Osteoblast (primary cell): Measurements from ENCODE around the gene CDH4. TPM values are rescaled to one million over a fixed set of nuclear protein-coding genes. Genes with fewer than 3 reads are reported as not detected.

Source experiments
- DNase-seq: peaks from one replicate; pipeline ENCODE4 v3.0.0; 2011; ENCODE audit warnings: low spot score, mixed read lengths; ENCODE audit not compliant: insufficient read length; ENCODE audit errors: missing footprints
- H2AFZ ChIP-seq: 2 replicates; pipeline ENCODE4 v1.6.0; 2011; ENCODE audit warnings: mild to moderate bottlenecking, low read length
- H3K27ac ChIP-seq: 2 replicates; pipeline ENCODE4 v1.5.1; 2011; ENCODE audit warnings: mild to moderate bottlenecking, low read depth, low read length, moderate library complexity
- H3K27me3 ChIP-seq: 2 replicates; pipeline ENCODE4 v1.6.0; 2012; ENCODE audit warnings: mild to moderate bottlenecking, control low read depth, inconsistent platforms, low read length, moderate library complexity; ENCODE audit not compliant: insufficient read depth
- H3K36me3 ChIP-seq: 2 replicates; pipeline ENCODE4 v1.5.1; 2011; ENCODE audit warnings: mild to moderate bottlenecking, low read length, control low read depth, moderate library complexity; ENCODE audit not compliant: insufficient read depth
- H3K4me1 ChIP-seq: 2 replicates; pipeline ENCODE4 v1.5.1; 2011; ENCODE audit warnings: mild to moderate bottlenecking, low read length, control low read depth, moderate library complexity; ENCODE audit not compliant: insufficient read depth
- H3K4me2 ChIP-seq: 2 replicates; pipeline ENCODE4 v1.6.0; 2011; ENCODE audit warnings: mild to moderate bottlenecking, low read length; ENCODE audit not compliant: insufficient read depth
- H3K4me3 ChIP-seq: fragments of 200-600 bp; sonication (generic); 3 replicates; pipeline ENCODE4 v1.5.1; 2012; ENCODE audit warnings: mild to moderate bottlenecking, low read length, inconsistent platforms; ENCODE audit not compliant: insufficient read depth
- H3K79me2 ChIP-seq: 2 replicates; pipeline ENCODE4 v1.6.0; 2012; ENCODE audit warnings: mild to moderate bottlenecking, low read length, control low read depth, inconsistent platforms; ENCODE audit not compliant: insufficient read depth
- H3K9me3 ChIP-seq: 2 replicates; pipeline ENCODE4 v1.5.1; 2011; ENCODE audit warnings: low read depth, low read length, control low read depth
- H4K20me1 ChIP-seq: 2 replicates; pipeline ENCODE4 v1.6.0; 2012; ENCODE audit warnings: mild to moderate bottlenecking, low read length, control low read depth; ENCODE audit not compliant: insufficient read depth
- CTCF ChIP-seq: IDR thresholded peaks from 2 replicates; pipeline ENCODE4 v1.5.1; 2011; ENCODE audit warnings: mild to moderate bottlenecking, low read depth, low read length, moderate library complexity; ENCODE audit errors: extremely low read depth
- total RNA-seq: library from RNA; depleted of rRNA; stranded (reverse); fragments of >200 nt; gene quantifications from 2 replicates; pipeline ENCODE4 v1.2.3, GENCODE V29; 2012

The CDH4 gene
- total RNA-seq, 1 donor: 1.1 TPM

GRCh38 chr20:61590236-61590635, 338.2 kb downstream of the CDH4 start:
- TF ChIP-seq CTCF: no peak
- Histone ChIP-seq H4K20me1 (no peaks in the 10 kb centered on the region), H3K36me3 (no peaks in the 10 kb centered on the region), H3K4me2 (no peak overlapping the region), H3K4me1 (peaks cover 4% of the 10 kb centered on the region), H3K27me3 (no peaks in the 10 kb centered on the region), H3K9me3 (no peaks in the 10 kb centered on the region), H3K79me2 (no peaks in the 10 kb centered on the region), H3K27ac (no peak overlapping the region), H2AFZ (no peak overlapping the region), H3K4me3 (no peak overlapping the region)
- no peak for DNase-seq

GRCh38 chr20:61593516-61593915, 341.5 kb downstream of the CDH4 start:
- Histone ChIP-seq H3K36me3 (no peaks in the 10 kb centered on the region), H2AFZ (no peak overlapping the region), H4K20me1 (no peaks in the 10 kb centered on the region), H3K9me3 (peaks cover 3% of the 10 kb centered on the region), H3K27me3 (no peaks in the 10 kb centered on the region), H3K79me2 (no peaks in the 10 kb centered on the region), H3K4me2 (no peak overlapping the region), H3K27ac (no peak overlapping the region), H3K4me3 (no peak overlapping the region), H3K4me1 (peaks cover 4% of the 10 kb centered on the region)
- TF ChIP-seq CTCF: no peak
- DNase-seq: no peak

- no peak for TF ChIP-seq CTCF
- Histone ChIP-seq H3K36me3 (no peaks in the 10 kb centered on the region), H3K27me3 (no peaks in the 10 kb centered on the region), H2AFZ (no peak overlapping the region), H3K9me3 (peaks cover 3% of the 10 kb centered on the region), H3K4me2 (no peak overlapping the region), H3K27ac (no peak overlapping the region), H3K4me3 (no peak overlapping the region), H4K20me1 (no peaks in the 10 kb centered on the region), H3K79me2 (no peaks in the 10 kb centered on the region), H3K4me1 (peaks cover 4% of the 10 kb centered on the region)
- no peak for DNase-seq
Measured at GRCh38 chr20:61594198-61594597, 342.1 kb downstream of the CDH4 start.

GRCh38 chr20:61595216-61595615, 343.2 kb downstream of the CDH4 start:
- Histone ChIP-seq H3K4me3 (no peak overlapping the region), H4K20me1 (no peaks in the 10 kb centered on the region), H3K9me3 (peaks cover 3% of the 10 kb centered on the region), H3K4me1 (no peaks in the 10 kb centered on the region), H2AFZ (no peak overlapping the region), H3K27ac (no peak overlapping the region), H3K36me3 (no peaks in the 10 kb centered on the region), H3K27me3 (no peaks in the 10 kb centered on the region), H3K79me2 (no peaks in the 10 kb centered on the region), H3K4me2 (no peak overlapping the region)
- no peak for TF ChIP-seq CTCF
- DNase-seq: no peak
